ENCODE results near the gene GSKIP. TPM values are rescaled to one million over a fixed set of nuclear protein-coding genes. Genes with fewer than 3 reads are reported as not detected.
A peak's percentile ranks its signal among the peaks of the same experiment; 100 is the strongest.
"Not testable (repeated sequence)": the region's sequence is repeated elsewhere in the genome, so short reads cannot be mapped to it uniquely, and the experiment has no call there.

Gene GSKIP, protein sequence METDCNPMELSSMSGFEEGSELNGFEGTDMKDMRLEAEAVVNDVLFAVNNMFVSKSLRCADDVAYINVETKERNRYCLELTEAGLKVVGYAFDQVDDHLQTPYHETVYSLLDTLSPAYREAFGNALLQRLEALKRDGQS
- polyA plus RNA-seq: 23.7 TPM

DNA sequence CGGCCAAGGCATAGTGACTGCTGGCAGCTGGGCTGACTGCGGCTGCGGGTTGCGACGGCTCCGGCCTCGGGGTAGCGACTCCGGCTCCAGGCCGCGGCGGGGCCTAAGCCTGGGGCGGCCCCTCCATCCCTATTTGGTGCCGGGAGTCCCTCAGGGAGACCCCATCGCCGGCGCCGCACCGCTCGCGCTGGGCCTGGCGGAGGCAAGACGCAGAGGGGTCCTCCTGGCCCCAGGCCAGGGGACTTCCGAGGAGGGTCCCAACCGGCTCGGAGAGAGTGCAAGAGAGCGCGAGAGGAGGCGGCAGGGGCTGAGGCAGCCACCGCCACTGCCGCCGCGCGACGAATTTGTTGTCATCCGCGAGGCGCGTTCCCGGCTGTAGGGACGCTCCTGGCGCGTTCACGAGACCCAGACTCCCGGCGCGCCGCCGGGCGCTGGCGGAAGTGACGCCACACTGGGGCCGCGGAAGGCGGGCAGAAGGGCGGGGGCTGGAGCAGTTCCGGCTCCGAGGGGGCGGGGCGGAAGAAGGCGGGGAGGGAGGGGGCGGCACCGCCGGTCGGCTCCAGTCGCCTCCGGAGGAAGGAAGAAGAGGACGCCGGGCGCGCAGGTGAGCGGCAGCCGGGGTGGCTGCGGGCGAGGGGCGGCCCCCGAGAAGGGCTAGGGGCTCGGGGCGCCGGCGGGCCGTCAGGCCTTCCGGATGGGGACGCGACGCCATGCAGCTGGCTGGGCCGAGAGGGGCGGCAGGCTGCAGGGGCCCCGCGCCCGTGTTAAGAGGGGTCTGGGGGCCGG is at the start of gene GSKIP, which contains the start of gene ATG2B:
Gene GSKIP (plus strand): TSS at position 562 of the 786 bp plus-strand sequence. CDS start 18,722 bp downstream, outside the sequence.
Gene ATG2B (minus strand): TSS at position 377 of the 786 bp plus-strand sequence. CDS start 365 bp downstream, at position 12.
- Mint-ChIP-seq H3K27me3 (no peaks in the 10 kb centered on the region), H3K4me1 (peaks cover 37 to 39% (median 38%) of the 10 kb centered on the region in 3 donors), H3K27ac (peak within 1 kb of the TSS; percentile 86 to 92 (median 92)), H3K36me3 (peaks cover 6% of the 10 kb centered on the region), H3K4me3 (peak within 1 kb of the TSS; percentile 89 to 95 (median 90)), H3K9me3 (no peaks in the 10 kb centered on the region)

DNA sequence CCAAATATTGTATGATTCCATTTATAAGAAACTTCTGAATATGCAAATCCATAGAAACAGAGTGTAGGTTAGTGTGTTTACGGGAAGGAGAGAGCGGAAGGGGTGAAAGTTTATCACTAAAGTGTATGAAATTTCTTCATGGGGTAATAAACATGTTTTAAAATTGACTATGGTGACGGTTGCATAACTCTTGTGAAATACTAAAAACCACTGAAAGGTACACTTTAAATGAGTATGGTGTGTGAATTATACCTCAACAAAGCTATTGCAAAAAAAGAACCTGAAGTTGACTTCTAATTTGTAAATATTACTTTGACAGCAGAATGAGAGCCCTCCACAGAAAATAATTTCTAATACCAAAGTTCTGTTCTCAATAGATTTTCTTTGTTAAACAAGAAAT is 47.2 kb upstream of the GSKIP start:
- Mint-ChIP-seq H3K36me3 (peaks cover 12% of the 10 kb centered on the region), H3K27ac (no peak overlapping the region), H3K9me3 (no peaks in the 10 kb centered on the region), H3K27me3 (no peaks in the 10 kb centered on the region), H3K4me3 (no peak overlapping the region), H3K4me1 (no peaks in the 10 kb centered on the region)

DNA sequence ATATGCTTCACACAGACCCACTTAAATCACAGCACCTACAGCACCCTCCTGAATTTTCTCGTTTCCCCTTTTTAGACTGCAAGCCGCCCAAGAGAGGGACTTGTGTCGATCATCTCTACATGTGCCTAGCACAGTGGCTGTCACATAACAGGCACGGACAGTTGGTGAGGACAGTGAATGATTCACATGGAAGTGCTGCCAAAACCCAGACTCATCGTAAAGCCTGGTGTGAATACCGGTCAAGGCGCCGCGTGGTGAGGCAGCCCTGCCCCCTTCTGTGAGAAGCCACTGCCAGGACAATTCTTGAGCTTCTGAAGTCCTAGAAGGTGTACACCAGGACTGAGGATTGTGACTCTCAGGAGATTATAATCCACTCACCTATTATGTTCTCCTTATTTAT is 44.5 kb upstream of the GSKIP start:
- Mint-ChIP-seq H3K27ac (peak overlapping the region in 1 of 3 donors; percentile 17), H3K36me3 (peaks cover 9% of the 10 kb centered on the region), H3K27me3 (no peaks in the 10 kb centered on the region), H3K9me3 (no peaks in the 10 kb centered on the region), H3K4me1 (no peaks in the 10 kb centered on the region), H3K4me3 (no peak overlapping the region)

DNA sequence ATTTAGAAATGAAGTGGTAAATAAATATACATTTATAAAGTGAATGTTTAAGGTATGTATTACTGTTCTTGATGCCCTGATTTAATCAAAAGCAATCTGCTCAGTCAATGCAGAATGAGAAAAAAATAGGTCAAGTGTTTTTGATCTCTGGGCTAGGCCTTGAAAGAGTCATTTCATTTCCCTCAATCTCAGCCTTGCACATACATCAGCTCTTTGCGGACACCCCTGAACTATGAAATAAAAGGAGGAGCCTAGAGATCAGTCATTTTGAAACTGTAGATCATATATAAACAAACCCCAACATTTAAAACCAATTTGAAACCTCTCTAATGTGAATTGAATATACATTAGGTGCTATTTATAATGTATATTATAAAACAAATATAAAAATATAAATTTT is 42.7 kb upstream of the GSKIP start:
- no peaks in the 10 kb centered on the region for H3K27me3 Mint-ChIP-seq
- H3K9me3 Mint-ChIP-seq: no peaks in the 10 kb centered on the region
- H3K4me1 Mint-ChIP-seq: no peaks in the 10 kb centered on the region
- H3K36me3 Mint-ChIP-seq: peaks cover 12% of the 10 kb centered on the region
- H3K4me3 Mint-ChIP-seq: no peak overlapping the region
- peak overlapping the region in 1 of 3 donors; percentile 25 for H3K27ac Mint-ChIP-seq

DNA sequence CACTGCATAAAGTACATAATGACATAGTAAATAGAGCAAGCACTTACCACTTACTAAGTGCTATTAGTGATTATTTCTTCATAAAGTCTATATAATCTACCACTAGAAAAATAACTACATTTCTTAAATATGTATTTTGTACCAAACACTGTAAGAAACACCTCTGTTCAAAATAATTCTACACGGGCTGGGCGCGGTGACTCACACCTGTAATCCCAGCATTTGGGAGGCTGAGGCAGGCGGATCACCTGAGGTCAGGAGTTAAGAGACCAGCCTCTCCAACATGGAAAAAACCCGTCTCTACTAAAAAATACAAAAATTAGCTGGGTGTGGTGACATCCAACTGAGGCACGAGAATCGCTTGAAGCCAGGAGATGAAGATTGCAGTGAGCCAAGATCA is 39.1 kb upstream of the GSKIP start:
- H3K36me3 Mint-ChIP-seq: peaks cover 4% of the 10 kb centered on the region

DNA sequence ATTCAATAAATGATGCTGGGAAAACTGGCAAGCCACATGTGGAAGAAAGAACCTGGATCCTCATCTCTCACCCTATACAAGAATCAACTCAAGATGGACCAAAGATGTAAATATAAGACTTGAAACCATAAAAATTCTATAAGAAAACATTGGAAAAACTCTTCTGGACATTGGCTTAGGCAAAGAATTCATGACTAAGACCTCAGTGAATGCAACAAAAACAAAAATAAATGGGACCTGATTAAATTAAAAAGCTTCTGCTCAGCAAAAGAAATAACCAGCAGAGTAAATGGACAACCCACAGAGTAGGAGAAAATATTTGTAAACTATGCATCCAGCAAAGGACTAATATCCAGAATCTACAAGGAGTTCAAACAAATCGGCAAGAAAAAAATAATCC is 24.8 kb upstream of the GSKIP start:
- Mint-ChIP-seq H3K36me3 (peaks cover 16% of the 10 kb centered on the region), H3K27me3 (no peaks in the 10 kb centered on the region), H3K4me3 (no peak overlapping the region), H3K4me1 (no peaks in the 10 kb centered on the region), H3K9me3 (no peaks in the 10 kb centered on the region), H3K27ac (peak overlapping the region in 1 of 3 donors; percentile 53)

More for the DNA sequence above, 39.1 kb upstream of the GSKIP start:
- no peak overlapping the region for H3K27ac Mint-ChIP-seq
- no peaks in the 10 kb centered on the region for H3K9me3 Mint-ChIP-seq
- no peaks in the 10 kb centered on the region for H3K27me3 Mint-ChIP-seq
- no peak overlapping the region for H3K4me3 Mint-ChIP-seq
- no peaks in the 10 kb centered on the region for H3K4me1 Mint-ChIP-seq

DNA sequence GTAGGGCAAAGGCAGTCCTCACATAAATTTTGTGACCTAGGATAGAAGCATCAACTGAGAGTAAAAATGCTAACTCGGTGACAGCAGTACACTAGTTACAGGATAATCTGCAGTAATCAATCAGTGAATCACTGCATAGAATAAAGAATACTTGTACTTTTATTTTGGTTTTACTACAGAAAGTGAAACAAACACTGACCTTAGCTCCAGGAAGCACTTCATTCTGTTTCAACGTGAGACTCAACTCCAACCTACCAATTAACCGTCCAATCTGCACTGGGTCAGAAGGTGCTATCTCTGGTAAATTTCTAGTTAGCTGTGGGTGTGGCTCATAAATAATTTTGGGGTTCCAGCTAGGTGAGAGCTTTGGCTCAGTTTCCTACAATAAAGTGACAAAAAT is 22.0 kb upstream of the GSKIP start:
- H3K9me3 Mint-ChIP-seq: no peaks in the 10 kb centered on the region
- no peaks in the 10 kb centered on the region for H3K27me3 Mint-ChIP-seq
- H3K36me3 Mint-ChIP-seq: peaks cover 14% of the 10 kb centered on the region
- no peak overlapping the region for H3K4me3 Mint-ChIP-seq
- no peak overlapping the region for H3K27ac Mint-ChIP-seq
- no peaks in the 10 kb centered on the region for H3K4me1 Mint-ChIP-seq

DNA sequence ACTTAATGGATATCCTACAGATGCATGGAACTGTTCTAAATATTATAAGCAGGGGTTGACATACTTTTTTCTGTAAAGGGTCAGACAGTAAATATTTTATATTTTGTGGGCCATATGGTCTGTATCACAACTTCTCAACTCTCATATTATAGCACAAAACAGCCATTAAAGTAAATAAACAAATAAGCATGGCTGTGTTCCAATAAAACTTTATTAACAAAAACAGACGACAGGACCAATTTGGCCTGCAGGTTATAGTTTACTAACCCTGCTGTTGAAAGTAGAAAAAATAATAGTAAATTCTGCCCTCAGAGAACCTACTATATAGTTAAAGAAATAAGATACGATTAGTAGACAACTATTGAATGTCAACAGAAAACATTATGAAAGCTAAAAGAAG is 17.7 kb upstream of the GSKIP start:
- Mint-ChIP-seq H3K4me3 (no peak overlapping the region), H3K4me1 (peaks cover 6 to 17% (median 8%) of the 10 kb centered on the region in 3 donors), H3K9me3 (peaks cover 0 to 2% (median 0%) of the 10 kb centered on the region in 3 donors), H3K27me3 (no peaks in the 10 kb centered on the region), H3K36me3 (peaks cover 8% of the 10 kb centered on the region), H3K27ac (no peak overlapping the region)

DNA sequence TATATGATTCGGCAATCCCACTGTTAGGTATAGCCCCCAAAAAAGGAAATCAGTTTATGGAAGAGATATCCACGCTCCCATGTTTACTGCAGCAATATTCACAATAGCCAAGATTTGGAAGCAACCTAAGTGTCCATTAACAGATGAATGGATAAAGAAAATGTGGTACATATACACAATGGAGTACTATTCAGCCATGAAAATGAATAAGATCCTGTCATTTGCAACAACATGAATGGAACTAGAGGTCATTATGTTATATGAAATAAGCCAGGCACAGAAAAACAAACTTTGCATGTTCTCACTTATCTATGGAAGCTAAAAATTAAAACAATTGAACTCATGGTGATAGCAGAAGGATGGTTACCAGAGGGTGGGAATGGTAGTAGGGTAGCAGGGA is 15.4 kb upstream of the GSKIP start:
- not testable (repeated sequence) for H3K4me3 Mint-ChIP-seq, H3K9me3 Mint-ChIP-seq, H3K27ac Mint-ChIP-seq, H3K36me3 Mint-ChIP-seq, H3K27me3 Mint-ChIP-seq
- peaks cover 6 to 17% (median 11%) of the 10 kb centered on the region in 3 donors for H3K4me1 Mint-ChIP-seq

DNA sequence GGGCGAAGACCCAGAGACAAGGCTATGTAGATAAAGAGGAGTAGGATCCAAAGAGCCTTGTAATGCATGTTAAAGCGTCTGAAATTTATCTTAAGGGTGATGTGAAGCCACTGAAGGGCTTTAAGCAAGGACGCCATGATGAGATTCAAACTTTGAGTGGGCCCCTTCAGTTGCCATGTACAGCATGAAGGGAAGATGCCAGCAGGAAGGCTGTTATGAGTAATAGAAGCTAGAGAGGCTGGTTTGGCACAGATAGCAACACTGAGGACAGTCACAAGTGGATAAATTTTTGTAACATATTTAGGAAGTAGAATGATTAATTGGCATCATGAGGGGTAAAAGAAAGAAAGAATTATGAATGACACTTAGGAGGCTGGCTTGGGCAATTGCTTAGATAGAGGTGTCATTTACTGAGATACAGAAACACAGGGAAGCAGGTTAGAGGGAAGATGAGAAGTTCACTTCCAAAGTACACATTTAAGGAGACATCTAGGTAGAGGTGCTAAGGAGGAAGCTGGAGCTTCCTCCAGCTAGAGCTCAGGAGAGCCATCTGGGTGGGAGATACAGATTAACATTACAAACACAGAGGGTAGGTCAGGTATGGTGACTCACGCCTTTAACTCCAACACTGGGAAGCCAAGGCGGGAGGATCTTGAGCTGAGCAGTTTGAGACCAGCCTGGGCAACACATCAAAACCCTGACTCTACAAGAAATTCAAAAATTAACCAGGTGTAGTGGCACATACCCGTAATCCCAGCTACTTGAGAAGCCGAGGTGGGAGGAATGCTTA is 13.8 kb upstream of the GSKIP start:
- H3K4me3 Mint-ChIP-seq: no peak overlapping the region

DNA sequence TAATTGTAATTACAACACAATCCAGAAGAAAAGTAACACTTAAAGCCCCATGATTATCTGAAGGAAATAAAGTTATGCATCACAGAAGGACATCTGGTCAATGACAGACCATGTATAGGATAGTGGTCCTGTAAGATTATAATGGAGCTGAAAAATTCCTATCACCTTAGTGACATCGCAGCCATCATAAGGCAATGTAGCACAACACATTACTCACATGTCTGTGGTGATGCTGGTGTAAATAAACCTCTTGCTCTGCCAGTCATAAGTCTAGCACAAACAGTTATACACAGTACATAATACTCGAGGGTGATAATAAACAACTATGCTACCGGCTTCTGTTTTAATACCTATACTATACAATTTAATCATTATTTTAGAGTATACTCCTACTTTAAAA is 11.3 kb upstream of the GSKIP start:
- H3K4me3 Mint-ChIP-seq: no peak overlapping the region

More for the DNA sequence above, 13.8 kb upstream of the GSKIP start:
- Mint-ChIP-seq H3K4me1 (peaks cover 6 to 17% (median 11%) of the 10 kb centered on the region in 3 donors), H3K27me3 (no peaks in the 10 kb centered on the region), H3K9me3 (peaks cover 0 to 2% (median 1%) of the 10 kb centered on the region in 3 donors), H3K36me3 (peaks cover 8% of the 10 kb centered on the region), H3K27ac (no peak overlapping the region)

DNA sequence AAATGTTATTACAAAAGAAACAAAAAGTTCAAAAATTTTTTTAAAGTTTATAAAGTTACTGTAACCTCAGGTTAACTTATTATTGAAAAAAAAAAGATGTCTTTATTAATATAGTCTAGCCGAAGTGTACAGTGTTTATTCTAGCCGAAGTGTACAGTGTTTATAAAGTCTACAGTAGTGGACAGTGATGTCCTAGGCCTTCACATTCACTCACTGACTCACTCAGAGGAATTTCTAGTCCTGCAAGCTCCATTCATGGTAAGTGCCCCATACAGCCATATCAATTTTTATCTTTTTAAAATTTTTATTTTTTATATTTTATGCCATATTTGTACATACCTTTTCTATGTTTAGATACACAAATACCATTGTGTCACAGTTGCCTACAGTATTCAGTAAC is 10.6 kb upstream of the GSKIP start:
- no peaks in the 10 kb centered on the region for H3K27me3 Mint-ChIP-seq
- H3K4me1 Mint-ChIP-seq: peaks cover 9 to 21% (median 18%) of the 10 kb centered on the region in 3 donors
- no peak overlapping the region for H3K27ac Mint-ChIP-seq
- H3K4me3 Mint-ChIP-seq: no peak overlapping the region
- peaks cover 2% of the 10 kb centered on the region for H3K36me3 Mint-ChIP-seq
- peaks cover 0 to 4% (median 2%) of the 10 kb centered on the region in 3 donors for H3K9me3 Mint-ChIP-seq

More for the DNA sequence above, 11.3 kb upstream of the GSKIP start:
- peaks cover 0 to 4% (median 2%) of the 10 kb centered on the region in 3 donors for H3K9me3 Mint-ChIP-seq
- H3K4me1 Mint-ChIP-seq: peaks cover 6 to 23% (median 17%) of the 10 kb centered on the region in 3 donors
- no peak overlapping the region for H3K27ac Mint-ChIP-seq
- peaks cover 6% of the 10 kb centered on the region for H3K36me3 Mint-ChIP-seq
- no peaks in the 10 kb centered on the region for H3K27me3 Mint-ChIP-seq

DNA sequence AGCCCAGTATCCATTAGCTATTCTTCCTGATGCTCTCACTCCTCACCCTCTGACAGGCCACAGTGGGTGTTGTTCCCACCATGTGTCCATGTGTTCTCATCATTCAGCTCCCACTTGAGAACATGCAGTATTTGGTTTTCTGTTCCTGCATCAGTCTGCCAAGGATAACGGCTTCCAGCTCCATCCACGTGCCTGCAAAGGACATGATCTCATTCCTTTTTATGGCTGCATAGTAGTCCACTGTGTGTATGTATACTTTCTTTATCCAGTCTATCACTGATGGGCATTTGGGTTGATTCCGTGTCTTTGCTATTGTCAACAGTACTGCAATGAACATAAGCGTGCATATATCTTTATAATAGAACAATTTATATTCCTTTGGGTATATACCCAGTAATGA is 9.1 kb upstream of the GSKIP start:
- Mint-ChIP-seq H3K4me1 (peaks cover 7 to 15% (median 15%) of the 10 kb centered on the region in 3 donors), H3K9me3 (peaks cover 0 to 4% (median 0%) of the 10 kb centered on the region in 3 donors), H3K27me3 (no peaks in the 10 kb centered on the region), H3K27ac (peak overlapping the region in 1 of 3 donors; percentile 89), H3K36me3 (peaks cover 2% of the 10 kb centered on the region), H3K4me3 (no peak overlapping the region)

DNA sequence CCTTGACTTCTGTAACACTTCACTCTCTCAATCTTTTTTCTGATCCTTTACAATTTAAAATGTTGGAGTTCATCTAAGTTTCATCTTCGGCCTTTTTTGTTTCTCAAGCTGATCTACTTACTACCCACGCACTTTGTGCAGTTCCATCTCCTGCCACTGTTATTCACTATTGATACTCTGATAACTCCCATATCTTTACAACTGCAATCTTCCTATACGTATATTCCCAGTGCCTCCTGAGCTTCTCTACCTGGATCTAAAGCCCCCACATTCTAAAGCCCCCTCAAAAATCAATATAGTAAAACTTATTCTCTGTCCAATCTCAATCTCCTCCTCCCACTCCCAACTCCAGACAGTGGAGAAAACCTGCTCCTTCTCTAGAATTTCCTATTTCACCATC is 6.1 kb upstream of the GSKIP start:
- Mint-ChIP-seq H3K27me3 (no peaks in the 10 kb centered on the region), H3K36me3 (peaks cover 4% of the 10 kb centered on the region), H3K27ac (no peak overlapping the region), H3K9me3 (peaks cover 0 to 4% (median 0%) of the 10 kb centered on the region in 3 donors), H3K4me3 (no peak overlapping the region), H3K4me1 (peaks cover 26 to 30% (median 26%) of the 10 kb centered on the region in 3 donors)

DNA sequence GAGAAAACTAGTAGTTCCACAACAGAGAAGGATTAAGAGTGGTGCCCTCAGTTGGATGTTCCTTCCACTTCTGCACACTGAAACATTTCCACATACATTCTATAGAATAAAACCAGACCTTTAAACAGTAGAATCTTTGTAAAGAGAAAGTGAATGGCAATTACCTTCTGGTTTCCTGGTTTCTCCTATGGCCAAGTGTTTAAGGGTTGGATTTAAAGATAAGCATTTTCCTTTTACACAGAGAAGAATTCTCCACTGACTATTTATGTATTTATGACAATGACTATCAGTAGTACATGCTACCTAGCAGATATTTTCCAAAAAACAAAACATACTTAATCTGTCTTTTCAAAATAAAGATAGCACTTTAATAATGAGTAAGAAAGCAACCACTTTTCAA is 3.4 kb upstream of the GSKIP start:
- Mint-ChIP-seq H3K36me3 (peaks cover 4% of the 10 kb centered on the region), H3K27me3 (no peaks in the 10 kb centered on the region), H3K4me3 (peak overlapping the region in 1 of 4 donors; percentile 59), H3K27ac (no peak overlapping the region), H3K9me3 (no peaks in the 10 kb centered on the region), H3K4me1 (peaks cover 32 to 42% (median 38%) of the 10 kb centered on the region in 3 donors)

All from IgD-negative memory B cell (primary cell).